HEK293T (cell line): ENCODE measurements around the gene DUSP5.

Experiments used
- HDGF ChIP-seq: fragments of 450-650 bp; IDR thresholded peaks from 2 replicates; pipeline ENCODE4 v1.6.1; 2017; ENCODE audit warnings: antibody characterized with exemption, borderline replicate concordance
- L3MBTL2 ChIP-seq: fragments of 450-650 bp; conservative IDR thresholded peaks from 2 replicates; pipeline ENCODE4 v1.6.1; 2016; ENCODE audit warnings: mild to moderate bottlenecking
- SP1 ChIP-seq: fragments of 450-650 bp; IDR thresholded peaks from 2 replicates; pipeline ENCODE4 v1.6.1; 2017
- ZNF384 ChIP-seq: fragments of 450-650 bp; IDR thresholded peaks from 2 replicates; pipeline ENCODE4 v1.6.1; 2016

GRCh38 chr10:110511734-110512449, 14.2 kb downstream of the DUSP5 start:
- TF ChIP-seq L3MBTL2 (no peak), SP1 (no peak), HDGF (no peak), ZNF384 (no peak)
